Posterior cingulate gyrus (tissue), 11 donors: ENCODE data around the gene SEMA5B.

Source experiments
- DNase-seq, 10 donors: peaks; one replicate each; pipeline versions ENCODE4 v3.0.0 to v3.0.0-alpha.2; 2020 to 2021; ENCODE audit warnings: mixed read lengths in 3 of 10
- intact Hi-C: fragments of 100-400 bp; cut with DNase I; formaldehyde crosslinking; loops from one replicate; pipeline ENCODE4 v1.15.1; 2023

SEMA5B gene

GRCh38 chr3:123028233-123028828 is 768 bp upstream of the SEMA5B start:
- intact Hi-C loops: loop anchor here (1.0 to 5.0 kb wide), 5 partner anchors 36 to 236 kb away; partner anchors contain the start of genes HSPBAP1 and PDIA5
- DNase-seq: peak in 4 of 10 donors; percentile 14 to 83 (median 28)

DNA sequence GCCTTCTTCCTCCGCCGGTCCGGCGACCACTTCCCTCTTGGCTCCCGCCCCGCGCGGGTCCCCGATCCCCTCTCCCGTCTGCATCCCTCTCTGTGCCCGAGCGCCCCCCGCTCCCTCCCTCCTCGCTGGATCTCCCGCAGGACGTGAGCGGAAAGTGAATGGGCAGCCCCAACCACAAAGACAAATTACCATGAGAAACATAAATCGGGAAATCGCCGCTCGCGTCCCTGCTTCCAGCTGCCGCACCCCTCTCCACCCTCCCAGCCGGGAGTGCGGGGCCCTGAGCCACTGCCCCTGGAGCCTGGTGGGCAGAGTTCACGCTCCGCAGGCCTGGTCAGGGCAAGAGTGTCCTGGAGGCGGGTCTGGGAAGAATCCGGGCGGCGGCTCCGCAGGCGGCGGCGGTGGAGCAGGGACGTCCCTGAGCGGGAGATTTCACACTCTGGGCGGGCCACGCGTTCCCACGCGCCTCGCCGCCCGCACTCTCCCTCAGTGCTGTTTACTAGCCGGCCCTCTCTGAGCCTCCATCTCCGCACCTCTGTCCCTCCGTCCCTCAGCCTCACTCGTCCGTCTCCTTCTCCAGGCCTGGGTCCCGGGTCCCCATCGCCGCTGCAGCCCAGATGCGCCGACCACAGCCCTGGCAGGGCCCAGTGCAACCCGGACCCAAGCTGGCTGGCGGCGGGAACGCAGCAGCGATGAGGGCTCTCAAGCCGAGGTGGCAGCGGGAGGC is 835 bp downstream of the SEMA5B start:
- DNase-seq: peak in 9 of 10 donors; percentile 13 to 90 (median 34)
- intact Hi-C loops: loop anchor here (5.0 kb wide), 3 partner anchors 34 to 234 kb away; partner anchors contain the start of gene HSPBAP1

DNA sequence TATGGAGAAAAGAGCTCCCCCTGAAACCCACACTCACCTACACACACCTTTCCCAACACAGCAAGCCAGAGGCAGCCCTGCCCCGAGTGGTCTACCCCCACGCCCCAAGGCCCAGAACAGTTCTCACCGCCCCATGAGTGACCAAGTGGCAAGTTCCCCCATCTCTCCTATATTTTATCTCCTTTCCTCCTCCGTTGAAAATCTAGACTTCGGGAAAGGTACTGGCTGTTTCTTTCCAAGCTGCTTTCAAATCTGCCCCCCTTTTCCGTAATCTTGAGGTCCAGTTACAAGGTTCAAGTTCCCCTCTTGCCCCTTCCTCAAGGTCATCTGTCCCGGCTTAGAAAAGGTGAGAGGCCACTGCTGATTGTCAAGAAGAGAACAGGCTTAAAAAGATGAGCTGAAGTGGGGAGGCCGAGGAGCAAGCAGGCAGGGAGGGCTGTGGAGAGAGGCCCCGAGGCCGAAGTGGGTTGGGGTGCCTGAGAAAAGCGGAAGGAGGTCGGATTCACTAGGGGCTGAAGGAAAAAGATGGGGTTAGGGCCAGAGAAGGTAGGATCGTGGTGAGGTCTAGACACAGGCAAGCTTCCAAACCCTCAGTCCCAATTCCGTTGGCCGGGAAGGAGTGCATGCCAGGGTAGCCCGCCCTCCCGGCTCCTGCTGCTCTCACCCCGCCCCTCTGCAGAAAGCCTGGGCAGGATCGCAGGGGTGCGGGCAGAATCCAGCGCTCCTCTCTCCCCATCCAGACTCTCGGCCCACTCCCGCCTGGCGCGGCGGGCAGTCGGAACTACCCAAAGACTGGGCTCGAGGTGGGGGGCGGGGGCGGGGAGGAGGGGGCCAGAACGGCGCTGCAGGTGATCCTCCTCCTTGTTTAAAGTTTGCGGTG is 1.7 kb downstream of the SEMA5B start:
- DNase-seq: peak in 4 of 10 donors; percentile 14 to 87 (median 80)
- intact Hi-C loops: loop anchor here (5.0 kb wide), 3 partner anchors 34 to 234 kb away; partner anchors contain the start of gene HSPBAP1

DNA sequence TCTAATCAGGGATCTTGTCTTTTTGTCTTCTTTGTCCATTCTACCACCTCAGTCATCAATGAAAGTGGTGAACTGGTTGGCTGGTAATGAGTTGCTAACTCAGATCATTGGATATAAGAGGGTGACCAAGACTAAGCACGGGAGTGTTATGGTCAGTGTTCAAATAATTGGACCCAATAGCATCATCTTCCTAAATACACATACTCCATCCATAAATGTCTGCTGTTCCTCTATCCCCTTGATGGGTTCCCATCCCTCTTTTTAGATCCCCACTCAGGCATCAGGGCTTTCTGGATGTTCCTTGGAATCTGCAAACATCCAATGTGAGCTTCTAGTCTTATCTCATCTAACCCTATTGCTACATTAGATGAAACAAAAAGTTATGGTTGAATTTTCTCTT is 3.5 kb downstream of the SEMA5B start:
- intact Hi-C loops: no loop called here
- DNase-seq: no peak

DNA sequence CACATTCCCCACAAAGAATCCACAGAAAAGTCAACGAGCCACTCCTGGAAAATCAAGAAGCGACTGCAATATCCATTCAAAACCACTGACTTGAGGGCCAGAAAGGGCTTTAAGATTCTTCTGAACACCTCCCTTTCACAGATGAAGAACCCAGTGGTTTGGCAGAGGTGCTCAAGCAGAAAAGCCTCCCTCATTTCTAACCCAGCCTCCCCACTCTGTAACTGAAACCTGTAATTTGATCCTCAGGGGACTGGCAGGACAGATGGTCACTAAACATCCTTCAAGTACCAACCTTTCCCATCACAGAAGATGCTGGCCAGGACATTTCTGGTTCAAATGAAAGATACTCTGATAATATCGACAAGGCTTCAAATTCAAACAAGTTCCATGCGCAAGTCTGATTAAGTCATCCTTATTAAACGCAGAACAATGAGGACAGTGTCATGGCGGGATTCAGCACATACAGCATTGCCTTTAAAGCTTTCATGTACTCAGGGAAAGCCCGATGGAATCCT is 5.5 kb downstream of the SEMA5B start:
- intact Hi-C loops: no loop called here
- DNase-seq: no peak

GRCh38 chr3:123021388-123021787 is 6.2 kb downstream of the SEMA5B start:
- no peak for DNase-seq
- intact Hi-C loops: no loop called here

DNA sequence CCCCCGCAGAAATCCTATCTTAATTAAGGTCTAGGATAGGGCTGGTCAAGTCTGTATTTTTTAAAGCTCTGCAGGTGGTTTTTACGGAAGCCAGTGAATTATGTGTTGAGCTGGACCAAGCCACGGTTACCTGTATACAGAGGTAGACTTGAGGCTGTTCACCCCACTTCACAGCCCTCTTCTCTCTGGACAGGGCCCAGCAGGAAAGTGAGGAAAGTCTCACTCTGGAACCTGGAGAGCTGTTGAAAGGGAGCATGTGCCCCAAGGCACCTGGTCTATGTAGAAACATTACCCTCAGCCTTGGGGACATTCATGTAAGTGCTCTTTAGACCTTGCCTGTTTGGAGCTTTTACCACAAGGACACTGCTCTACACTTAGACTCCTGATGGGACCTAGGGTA is 6.9 kb downstream of the SEMA5B start:
- intact Hi-C loops: no loop called here

GRCh38 chr3:123019591-123019990 is 8.0 kb downstream of the SEMA5B start:
- no peak for DNase-seq
- intact Hi-C loops: no loop called here

More for the DNA sequence above, 6.9 kb downstream of the SEMA5B start:
- DNase-seq: no peak

DNA sequence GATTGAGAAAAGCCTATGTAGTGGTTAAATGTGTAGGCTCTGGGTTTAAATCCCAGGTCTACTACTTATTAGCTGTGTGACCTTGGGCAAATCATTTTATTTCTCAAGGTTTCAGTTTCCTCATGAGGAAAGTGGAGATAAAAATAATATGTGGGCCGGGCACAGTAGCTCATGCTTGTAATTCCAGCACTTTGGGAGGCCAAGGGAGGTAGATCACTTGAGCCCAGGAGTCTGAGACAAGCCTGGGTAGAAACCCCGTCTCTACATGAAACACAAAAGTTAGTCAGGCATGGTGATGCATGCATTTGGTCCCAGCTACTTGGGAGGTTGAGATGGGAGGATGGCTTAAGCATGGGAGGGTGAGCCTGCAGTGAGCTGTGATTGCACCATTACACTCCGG is 8.4 kb downstream of the SEMA5B start:
- DNase-seq: no peak
- intact Hi-C loops: no loop called here

DNA sequence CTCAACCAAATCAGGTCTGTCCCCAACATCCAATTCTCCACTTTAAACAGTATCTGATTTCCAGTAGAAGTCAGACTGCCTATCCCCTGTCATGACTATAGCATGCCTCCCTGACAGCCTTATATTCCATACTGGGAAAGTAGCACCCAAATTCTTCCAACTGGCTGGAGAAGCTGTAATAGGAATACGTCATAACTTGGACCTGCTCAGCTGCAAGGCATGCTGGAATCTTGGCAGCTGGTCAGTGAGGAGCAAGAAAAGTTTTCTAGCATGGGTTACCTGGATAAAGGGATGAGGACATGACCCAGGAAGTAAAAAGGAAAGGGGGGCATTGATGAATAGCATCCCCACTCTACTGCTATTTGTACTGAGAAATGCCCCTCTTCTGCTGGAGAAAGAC is 8.9 kb downstream of the SEMA5B start:
- intact Hi-C loops: no loop called here
- no peak for DNase-seq

DNA sequence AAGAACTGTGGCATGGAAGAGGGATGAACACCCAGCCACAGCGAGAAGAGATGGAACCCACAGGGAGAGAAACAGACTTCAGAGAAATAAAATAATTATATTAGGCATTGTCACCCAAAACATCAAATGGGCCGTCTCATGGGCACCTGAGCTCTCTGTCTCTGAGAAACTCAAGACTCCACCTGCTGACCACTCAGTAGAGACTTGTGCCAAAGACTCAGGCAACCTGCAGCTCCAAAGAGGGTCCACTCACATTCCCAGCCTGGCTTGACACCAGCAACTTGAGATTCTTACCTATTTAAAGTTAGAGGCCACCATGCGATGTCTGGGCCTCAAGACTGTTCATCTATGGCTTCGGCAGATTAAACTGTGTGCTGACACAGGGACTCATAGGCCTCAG is 12.0 kb downstream of the SEMA5B start:
- peak in 1 of 10 donors; percentile 25 for DNase-seq
- intact Hi-C loops: no loop called here

DNA sequence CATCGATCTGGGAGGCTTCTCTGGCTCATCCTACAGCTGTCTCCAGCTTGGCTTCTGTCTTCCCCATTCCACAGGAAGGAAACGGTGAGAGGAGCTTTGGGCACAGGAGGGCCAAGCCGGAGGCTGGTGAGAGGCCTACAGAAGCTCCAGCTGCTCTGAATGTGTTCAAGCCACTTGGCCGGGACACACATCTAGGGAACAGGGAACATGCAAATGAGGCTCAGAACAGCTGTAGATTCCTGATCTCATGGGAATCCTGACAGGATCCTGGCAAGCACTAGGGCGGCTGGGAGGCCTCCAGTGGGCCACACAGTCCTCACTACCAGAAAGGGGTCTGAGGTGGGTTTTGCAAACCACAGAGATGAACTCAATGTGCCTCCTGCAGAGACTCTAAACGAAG is 13.7 kb downstream of the SEMA5B start:
- intact Hi-C loops: no loop called here
- DNase-seq: peak in 2 of 10 donors; percentile 20 to 88

DNA sequence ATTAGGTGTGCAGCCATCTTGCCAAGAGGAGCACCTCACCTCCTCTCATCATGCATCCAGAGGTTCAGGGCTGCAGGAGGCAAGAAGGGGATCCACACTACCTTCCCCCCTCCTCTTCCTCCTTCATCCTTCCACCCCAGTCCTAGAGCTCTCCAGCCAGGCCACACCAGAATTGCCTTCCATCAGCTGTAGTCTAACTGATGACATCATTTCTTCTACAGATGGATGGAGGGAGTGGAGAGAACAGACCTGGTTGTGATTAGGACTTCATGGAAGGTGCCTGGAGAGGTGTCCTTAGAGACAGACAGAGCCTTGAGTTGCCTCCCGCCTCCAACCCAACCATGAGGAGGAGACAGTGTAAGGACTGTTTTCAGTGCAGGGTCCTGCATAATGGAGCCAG is 14.9 kb downstream of the SEMA5B start:
- intact Hi-C loops: no loop called here
- DNase-seq: no peak

GRCh38 chr3:123011447-123011846 is 16.1 kb downstream of the SEMA5B start:
- no peak for DNase-seq
- intact Hi-C loops: no loop called here

GRCh38 chr3:123008840-123009239 is 18.7 kb downstream of the SEMA5B start:
- DNase-seq: peak in 1 of 10 donors; percentile 70
- intact Hi-C loops: no loop called here

GRCh38 chr3:123006609-123007008 is 21.0 kb downstream of the SEMA5B start:
- peak in 1 of 10 donors; percentile 69 for DNase-seq

DNA sequence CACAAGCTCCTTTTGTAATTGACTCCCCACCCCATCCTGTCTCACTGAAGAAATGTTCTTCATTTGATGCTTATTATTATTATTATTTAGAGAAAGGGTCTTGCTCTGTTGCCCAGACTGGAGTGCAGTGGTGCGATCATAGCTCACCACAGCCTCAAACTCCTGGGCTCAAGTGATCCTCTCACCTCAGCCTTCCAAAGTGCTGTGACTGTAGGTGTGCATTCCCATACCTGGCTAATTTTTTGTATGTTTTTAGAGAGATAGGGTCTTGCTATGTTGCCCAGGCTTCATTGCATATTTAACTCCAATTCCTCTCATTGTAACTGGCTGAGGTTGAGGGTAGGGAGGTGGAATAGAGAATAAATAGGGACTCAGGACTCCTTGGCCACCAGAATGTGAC is 22.3 kb downstream of the SEMA5B start:
- intact Hi-C loops: no loop called here
- peak in 1 of 10 donors; percentile 27 for DNase-seq

More at GRCh38 chr3:123006609-123007008, 21.0 kb downstream of the SEMA5B start:
- intact Hi-C loops: no loop called here

- DNase-seq: peak in 1 of 10 donors; percentile 5
- intact Hi-C loops: no loop called here
Measured at GRCh38 chr3:123004201-123004918, 23.2 kb downstream of the SEMA5B start.

DNA sequence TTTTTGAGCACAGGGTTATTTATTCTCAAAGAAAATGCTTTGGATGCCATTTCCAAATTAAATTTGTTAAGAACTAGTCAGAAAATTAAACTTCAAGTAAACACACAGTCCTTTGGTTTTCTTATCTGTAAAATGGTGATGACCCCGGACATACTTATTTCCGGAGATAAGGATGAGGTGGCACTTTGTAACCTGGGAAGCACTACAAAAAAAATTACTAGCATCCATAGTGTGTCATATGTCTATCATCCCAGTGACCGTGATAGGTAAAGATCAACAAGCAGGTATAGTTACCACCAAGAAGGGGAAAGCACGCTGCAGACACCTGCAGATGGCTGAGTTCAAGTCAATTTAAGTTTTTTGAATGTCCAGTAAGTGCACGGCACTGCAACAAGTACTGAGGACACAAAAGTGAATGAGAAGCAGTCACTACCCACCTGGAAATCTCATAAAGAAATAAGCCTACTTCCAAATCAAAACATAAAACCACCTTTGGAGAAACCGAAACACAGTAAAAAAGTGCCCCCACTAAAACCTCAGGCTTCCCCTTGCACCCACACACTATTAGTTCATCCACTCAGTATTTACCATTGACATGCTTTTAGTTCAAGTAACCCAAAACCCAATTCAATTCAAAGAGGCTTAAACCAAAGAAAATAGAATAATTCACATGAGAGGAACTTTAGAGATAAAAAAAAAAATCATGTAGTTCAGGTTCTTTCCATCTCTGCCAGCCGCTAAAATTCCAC is 24.6 kb downstream of the SEMA5B start:
- DNase-seq: no peak
- intact Hi-C loops: no loop called here
